Heart right ventricle (tissue), 16 donors: ENCODE results near the gene AFF1. TPM values are rescaled to one million over a fixed set of nuclear protein-coding genes. Genes with fewer than 3 reads are reported as not detected.

Source experiments
- ATAC-seq, 8 donors: fragments of 200-7000 bp; cut with Tn5 transposase; one replicate each; pipeline ENCODE4 v1.9.1; 2020; ENCODE audit warnings: mild to moderate bottlenecking in 8 of 8, moderate library complexity in 8 of 8, moderate number of reproducible peaks in 1 of 8
- DNase-seq, 2 donors: peaks; one replicate each; pipeline ENCODE4 v3.0.0-alpha.2; 2020
- H3K27ac ChIP-seq, 10 donors: fragments of 200-600 bp; sonication (generic) in 2 of 10; one replicate each; pipeline versions ENCODE4 v1.5.0 to v1.8.0; 2020 to 2022; ENCODE audit warnings: mild to moderate bottlenecking in 3 of 10
- H3K27me3 ChIP-seq, 7 donors: fragments of 200-600 bp; one replicate each; pipeline ENCODE4 v1.8.0; 2021 to 2022; ENCODE audit warnings: mild to moderate bottlenecking in 2 of 7
- H3K36me3 ChIP-seq, 9 donors: fragments of 200-600 bp; sonication (generic) in 1 of 9; one replicate each; pipeline versions ENCODE4 v1.5.0 to v1.8.0; 2020 to 2022; ENCODE audit warnings: mild to moderate bottlenecking in 2 of 9
- H3K4me1 ChIP-seq, 9 donors: fragments of 200-600 bp; sonication (generic) in 1 of 9; one replicate each; pipeline versions ENCODE4 v1.5.0 to v1.8.0; 2020 to 2022; ENCODE audit warnings: mild to moderate bottlenecking in 4 of 9
- H3K4me3 ChIP-seq, 10 donors: fragments of 200-600 bp; sonication (generic) in 2 of 10; one replicate each; pipeline versions ENCODE4 v1.5.0 to v1.8.0; 2020 to 2022; ENCODE audit warnings: mild to moderate bottlenecking in 7 of 10, moderate library complexity in 2 of 10
- H3K9me3 ChIP-seq, 11 donors: fragments of 200-600 bp in 10 of 11; sonication (generic) in 2 of 11; one replicate each; pipeline versions ENCODE4 v1.5.0 to v1.8.0; 2013 to 2022; ENCODE audit warnings: mild to moderate bottlenecking in 2 of 11, control low read depth in 1 of 11, moderate library complexity in 1 of 11
- WGBS, 2 donors: extraction: QIAGEN DNeasy Blood & Tissue Kit; methylation state at CpG; one replicate each; pipeline ENCODE4 v1.1.7; 2013; ENCODE audit warnings: inconsistent platforms in 1 of 2; 5-methylcytosine and 5-hydroxymethylcytosine counted together
- intact Hi-C, 10 donors: fragments of 100-400 bp; cut with DNase I; formaldehyde crosslinking; loops; one replicate each; pipeline versions ENCODE4 v1.11.1 to v1.14.2; 2022
- polyA plus RNA-seq, 2 donors: library from polyadenylated mRNA; stranded (reverse); fragments of 200-250 nt; gene quantifications; one replicate each; pipeline ENCODE4 v1.2.3, GENCODE V29; 2013
- total RNA-seq, 10 donors: library from RNA; stranded (reverse); fragmentation: NEBNext Ultra II Directional in 3 of 10; extraction: Animal tissue kit (Norgen Biotek cat#: 25700) in 3 of 10; gene quantifications; one replicate each; pipeline versions ENCODE4 v1.2.1 to v1.2.4, GENCODE V29; 2021 to 2023
- TF ChIP-seq, protein P1 (sequence below), 9 donors: fragments of 200-600 bp; sonication (generic) in 2 of 9; IDR thresholded peaks; one replicate each; pipeline versions ENCODE4 v1.5.0 to v1.8.0; 2021 to 2022; ENCODE audit warnings: antibody characterized with exemption in 9 of 9, mild to moderate bottlenecking in 5 of 9, moderate library complexity in 1 of 9
- donor health status: Arrhythmogenic right ventricular cardiomyopathy.
- donor health status: ischemic (EF 13 %, LVEDD 7.1; RV severe dilation, severe dysfunction).
- donor health status: healthy with polysubstance abuse.
- donor health status: DM: no; HTN: yes; CAD: no.
- donor health status: DM: no; HTN: no; CAD: no.
- donor health status: ischemic (EF 25% LVEDD 6.9; RV normal size, moderate dysfunction).
- donor health status: ischemic (EF 25% LVEDD 5.7; RV mildly dilated, moderate dysfunction).
- donor health status: healthy.
- donor health status: DM: yes; HTN: yes; CAD: no.
- donor health status: Ischemic cardiomyopathy.
- donor health status: ischemic (EF 35%, LVEDD 5.7; RV mildly dilated, moderate dysfunction).
- donor health status: nonischemic (EF 11% LVEDD 7.7; RV severe dilation, severe dysfunction).
- donor health status: DM: yes; HTN: yes; CAD: no.
- donor health status: PGD.
- donor health status: ischemic (EF 29% LVEDD 5.4; RV normal size, mild dysfunction).
- donor health status: nonischemic (EF 23%, LVEDD 6.1; RV moderate dilation, normal function).

Gene AFF1
- total and polyA plus RNA-seq, 12 donors, result 44.4 to 90.2 (median 74.5) TPM

GRCh38 chr4:86908251-86908657 is 26.6 kb upstream of the AFF1 start:
- intact Hi-C loops, result no loop called here
- H3K4me1 ChIP-seq, result peaks cover 0 to 61% (median 14%) of the 10 kb centered on the region in 9 donors
- ATAC-seq, result peak in 4 of 8 donors; percentile 43 to 55 (median 48)

DNA sequence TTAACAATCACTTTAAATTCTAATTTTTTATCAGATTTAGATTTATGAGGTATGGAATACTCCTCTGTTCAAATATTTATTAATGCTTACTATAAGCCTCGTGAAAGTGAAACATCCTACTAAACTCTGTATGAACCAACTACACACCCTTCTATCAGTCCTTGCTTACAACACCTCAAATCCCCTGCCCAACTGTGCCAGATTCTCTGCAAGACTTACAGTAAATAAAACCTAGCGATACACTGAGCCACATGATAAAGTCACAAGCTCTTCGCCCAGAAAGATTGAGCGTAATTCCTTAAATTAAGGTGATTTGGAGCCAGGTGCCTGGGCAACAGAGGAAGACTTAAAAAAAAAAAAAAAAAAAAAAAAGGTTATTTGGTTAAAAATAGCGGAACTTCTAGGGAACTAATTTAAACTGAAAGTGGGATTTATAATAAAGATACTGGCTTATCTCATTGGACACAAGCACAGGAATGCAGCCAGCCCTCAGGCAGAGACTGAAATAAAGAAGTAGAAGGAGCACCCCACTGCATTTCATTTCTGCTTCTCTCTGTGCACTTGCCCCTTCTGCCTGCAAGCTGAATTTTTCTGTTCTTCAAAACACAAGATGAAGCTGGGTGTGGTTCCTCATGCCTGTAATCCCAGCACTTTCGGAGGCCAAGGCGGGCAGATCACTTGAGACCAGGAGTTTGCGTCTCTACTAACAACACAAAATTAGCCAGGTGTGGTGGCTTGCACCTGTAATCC is 25.1 kb upstream of the AFF1 start:
- Histone ChIP-seq H3K4me3 (no peak overlapping the region), H3K27ac (peak overlapping the region in 1 of 10 donors; percentile 15), H3K4me1 (peaks cover 0 to 53% (median 14%) of the 10 kb centered on the region in 9 donors), H3K36me3 (peaks cover 0 to 3% (median 0%) of the 10 kb centered on the region in 9 donors), H3K27me3 (no peaks in the 10 kb centered on the region), H3K9me3 (no peaks in the 10 kb centered on the region)
- TF ChIP-seq, protein P1, sequence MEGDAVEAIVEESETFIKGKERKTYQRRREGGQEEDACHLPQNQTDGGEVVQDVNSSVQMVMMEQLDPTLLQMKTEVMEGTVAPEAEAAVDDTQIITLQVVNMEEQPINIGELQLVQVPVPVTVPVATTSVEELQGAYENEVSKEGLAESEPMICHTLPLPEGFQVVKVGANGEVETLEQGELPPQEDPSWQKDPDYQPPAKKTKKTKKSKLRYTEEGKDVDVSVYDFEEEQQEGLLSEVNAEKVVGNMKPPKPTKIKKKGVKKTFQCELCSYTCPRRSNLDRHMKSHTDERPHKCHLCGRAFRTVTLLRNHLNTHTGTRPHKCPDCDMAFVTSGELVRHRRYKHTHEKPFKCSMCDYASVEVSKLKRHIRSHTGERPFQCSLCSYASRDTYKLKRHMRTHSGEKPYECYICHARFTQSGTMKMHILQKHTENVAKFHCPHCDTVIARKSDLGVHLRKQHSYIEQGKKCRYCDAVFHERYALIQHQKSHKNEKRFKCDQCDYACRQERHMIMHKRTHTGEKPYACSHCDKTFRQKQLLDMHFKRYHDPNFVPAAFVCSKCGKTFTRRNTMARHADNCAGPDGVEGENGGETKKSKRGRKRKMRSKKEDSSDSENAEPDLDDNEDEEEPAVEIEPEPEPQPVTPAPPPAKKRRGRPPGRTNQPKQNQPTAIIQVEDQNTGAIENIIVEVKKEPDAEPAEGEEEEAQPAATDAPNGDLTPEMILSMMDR (IDR thresholded peaks at IDR 0.05), result no peak
- DNase-seq (no peak), ATAC-seq (peak in 1 of 8 donors; percentile 14)
- 76 to 86% methylated on average over 8 of the region's 8 CpGs for WGBS, 2 donors
- intact Hi-C loops, result no loop called here

More at GRCh38 chr4:86908251-86908657, 26.6 kb upstream of the AFF1 start:
- 31% methylated on average over 2 of the region's 2 CpGs for WGBS, 2 donors
- Histone ChIP-seq H3K36me3 (no peaks in the 10 kb centered on the region), H3K27ac (peak overlapping the region in 8 of 10 donors; percentile 5 to 62 (median 44)), H3K27me3 (no peaks in the 10 kb centered on the region), H3K4me3 (peak overlapping the region in 2 of 10 donors; percentile 5 to 24), H3K9me3 (no peaks in the 10 kb centered on the region)
- no peak for DNase-seq
- TF ChIP-seq, protein P1 (IDR thresholded peaks at IDR 0.05), result no peak

- Histone ChIP-seq H3K4me1 (peaks cover 0 to 50% (median 14%) of the 10 kb centered on the region in 9 donors), H3K9me3 (no peaks in the 10 kb centered on the region), H3K27me3 (no peaks in the 10 kb centered on the region), H3K4me3 (no peak overlapping the region), H3K36me3 (peaks cover 0 to 3% (median 0%) of the 10 kb centered on the region in 9 donors), H3K27ac (peak overlapping the region in 1 of 10 donors; percentile 15)
- 90% methylated on average over 5 of the region's 5 CpGs for WGBS, 2 donors
- ATAC-seq, result no peak
- no peak for DNase-seq
- TF ChIP-seq, protein P1 (IDR thresholded peaks at IDR 0.05), result no peak
- intact Hi-C loops, result no loop called here
Observed at GRCh38 chr4:86910369-86910768, 24.4 kb upstream of the AFF1 start.

DNA sequence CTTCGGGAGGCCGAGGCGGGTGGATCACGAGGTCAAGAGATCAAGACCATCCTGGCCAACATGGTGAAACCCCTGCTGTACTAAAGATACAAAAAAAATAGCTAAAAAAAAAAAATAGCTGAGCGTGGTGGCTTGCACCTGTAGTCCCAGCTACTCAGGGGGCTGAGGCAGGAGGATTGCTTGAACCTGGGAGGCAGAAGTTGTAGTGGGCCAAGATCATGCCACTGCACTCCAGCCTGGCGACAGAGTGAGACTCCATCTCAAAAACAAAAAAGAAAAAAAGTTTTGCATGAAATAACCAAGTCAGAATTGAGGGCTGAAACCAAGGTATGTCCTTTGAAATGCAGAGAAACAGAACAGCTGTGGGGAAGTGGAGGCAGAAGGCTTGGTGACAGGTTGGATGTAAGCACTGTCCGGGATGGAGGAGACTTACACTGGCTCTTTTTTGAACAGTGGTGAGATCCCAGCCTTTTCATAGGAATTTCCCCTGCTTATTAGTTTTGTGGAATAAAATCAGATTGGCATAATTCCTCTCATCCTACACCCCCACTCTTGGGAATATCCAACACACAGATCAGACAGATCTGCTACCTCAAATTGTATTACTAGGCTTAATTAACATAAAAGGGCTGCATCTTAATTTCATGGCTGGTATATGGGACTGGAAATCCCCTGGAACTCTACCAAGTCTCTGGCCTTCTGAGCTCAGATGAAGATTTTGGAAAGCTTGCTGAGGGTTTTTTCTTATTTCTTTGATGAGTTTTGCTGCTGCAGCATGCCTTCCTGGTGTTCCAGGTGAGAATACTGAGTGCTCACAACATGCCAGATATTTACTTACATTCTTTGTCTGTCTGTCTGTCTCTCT is 23.8 kb upstream of the AFF1 start:
- Histone ChIP-seq H3K36me3 (peaks cover 0 to 3% (median 0%) of the 10 kb centered on the region in 9 donors), H3K4me1 (peaks cover 0 to 50% (median 14%) of the 10 kb centered on the region in 9 donors), H3K4me3 (no peak overlapping the region), H3K27ac (no peak overlapping the region), H3K27me3 (no peaks in the 10 kb centered on the region), H3K9me3 (no peaks in the 10 kb centered on the region)
- 88 to 92% methylated on average over 7 of the region's 7 CpGs for WGBS, 2 donors
- TF ChIP-seq, protein P1 (IDR thresholded peaks at IDR 0.05), result no peak
- no peak for DNase-seq
- no peak for ATAC-seq
- intact Hi-C loops, result no loop called here
